ENCODE data around the gene NSG2. TPM values are rescaled to one million over a fixed set of nuclear protein-coding genes. Genes with fewer than 3 reads are reported as not detected.

NSG2 gene
- total and polyA plus RNA-seq, 2 of the 4 experiments (the other 2 are of a cell fraction): not detected

DNA sequence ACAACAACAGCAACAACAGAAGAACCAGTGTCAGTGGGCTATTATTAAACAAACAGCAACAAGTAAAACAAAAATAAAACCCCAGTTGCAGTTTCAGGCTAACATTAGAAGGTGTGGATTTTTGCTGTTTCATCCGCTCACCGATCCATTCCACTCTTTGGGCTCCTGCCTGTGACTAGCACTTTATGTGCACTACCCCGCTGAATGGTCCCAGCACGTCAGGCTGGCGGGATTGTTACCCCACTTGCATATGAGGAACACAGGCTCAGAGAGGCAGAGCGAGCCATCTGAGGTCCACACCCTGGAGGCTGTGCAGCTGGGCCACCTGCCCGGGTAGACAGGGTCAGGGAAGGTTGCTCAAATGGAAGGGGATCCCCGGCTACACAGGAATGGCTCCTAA lies 26.0 kb downstream of the NSG2 start:
- H3K9me3 ChIP-seq (ENCODE audit: control insufficient read depth, insufficient read depth, low read length): peaks cover 2% of the 10 kb centered on the region; the same call in 1 of the 2 replicates
- H2AFZ ChIP-seq (replicated peaks; ENCODE audit: low read length, poor library complexity): no peak overlapping the region
- no peak overlapping the region for H4K91ac ChIP-seq (ENCODE audit: insufficient read depth, low read depth, low read length)
- no peaks in the 10 kb centered on the region for H3K36me3 ChIP-seq (ENCODE audit: control insufficient read depth, insufficient read depth, low read length)
- H2BK20ac ChIP-seq (ENCODE audit: low read depth, low read length): no peak overlapping the region
- no peak overlapping the region for H3K9ac ChIP-seq (ENCODE audit: low read depth, low read length)
- H3K9me1 ChIP-seq (ENCODE audit: insufficient read depth, low read length): no peaks in the 10 kb centered on the region
- TF ChIP-seq, protein P1, sequence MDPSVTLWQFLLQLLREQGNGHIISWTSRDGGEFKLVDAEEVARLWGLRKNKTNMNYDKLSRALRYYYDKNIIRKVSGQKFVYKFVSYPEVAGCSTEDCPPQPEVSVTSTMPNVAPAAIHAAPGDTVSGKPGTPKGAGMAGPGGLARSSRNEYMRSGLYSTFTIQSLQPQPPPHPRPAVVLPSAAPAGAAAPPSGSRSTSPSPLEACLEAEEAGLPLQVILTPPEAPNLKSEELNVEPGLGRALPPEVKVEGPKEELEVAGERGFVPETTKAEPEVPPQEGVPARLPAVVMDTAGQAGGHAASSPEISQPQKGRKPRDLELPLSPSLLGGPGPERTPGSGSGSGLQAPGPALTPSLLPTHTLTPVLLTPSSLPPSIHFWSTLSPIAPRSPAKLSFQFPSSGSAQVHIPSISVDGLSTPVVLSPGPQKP (IDR thresholded peaks at IDR 0.05; ENCODE audit: borderline replicate concordance, low read depth, low read length): no peak
- TF ChIP-seq RFX5 (IDR thresholded peaks at IDR 0.05; ENCODE audit: low read depth, low read length) (no peak), NFE2L2 (IDR thresholded peaks at IDR 0.05; ENCODE audit: low read depth, low read length) (no peak), CHD1 (IDR thresholded peaks at IDR 0.05; ENCODE audit: low read depth, low read length) (no peak), CEBPB (IDR thresholded peaks at IDR 0.05; ENCODE audit: low read depth, low read length) (no peak), FOS (IDR thresholded peaks at IDR 0.05; ENCODE audit: low read depth, low read length) (no peak), BHLHE40 (IDR thresholded peaks at IDR 0.05; ENCODE audit: low read depth, low read length) (no peak), MXI1 (IDR thresholded peaks at IDR 0.05; ENCODE audit: borderline replicate concordance, low read depth, low read length) (no peak), RCOR1 (IDR thresholded peaks at IDR 0.05; ENCODE audit: insufficient replicate concordance, low read length) (no peak), POLR2A (IDR thresholded peaks at IDR 0.05; ENCODE audit: low read depth, low read length) (no peak), RAD21 (IDR thresholded peaks at IDR 0.05; ENCODE audit: low read length) (no peak)
- TF ChIP-seq, protein P2, sequence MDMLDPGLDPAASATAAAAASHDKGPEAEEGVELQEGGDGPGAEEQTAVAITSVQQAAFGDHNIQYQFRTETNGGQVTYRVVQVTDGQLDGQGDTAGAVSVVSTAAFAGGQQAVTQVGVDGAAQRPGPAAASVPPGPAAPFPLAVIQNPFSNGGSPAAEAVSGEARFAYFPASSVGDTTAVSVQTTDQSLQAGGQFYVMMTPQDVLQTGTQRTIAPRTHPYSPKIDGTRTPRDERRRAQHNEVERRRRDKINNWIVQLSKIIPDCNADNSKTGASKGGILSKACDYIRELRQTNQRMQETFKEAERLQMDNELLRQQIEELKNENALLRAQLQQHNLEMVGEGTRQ (IDR thresholded peaks at IDR 0.05; ENCODE audit: low read depth, low read length): no peak
- intact Hi-C loops (cut with micrococcal nuclease): no loop called here
- DNase-seq (no peak), ATAC-seq (ENCODE audit: low read depth) (no peak)
- no peak overlapping the region for H4K8ac ChIP-seq (ENCODE audit: low read depth in 2 of 2, low read length in 2 of 2)
- no peak overlapping the region for H2AK5ac ChIP-seq (ENCODE audit: low read depth, low read length)
- BruUV-seq (replicated peaks): no TSS peak
- no peaks in the 10 kb centered on the region for H3K27me3 ChIP-seq (ENCODE audit: control insufficient read depth, insufficient read depth, low read length)
- no peak overlapping the region for H2BK5ac ChIP-seq (ENCODE audit: low read depth, low read length, poor library complexity, severe bottlenecking)
- no peak overlapping the region for H3K18ac ChIP-seq (ENCODE audit: low read depth, low read length)
- CTCF ChIA-PET: no interaction called here
- POLR2A ChIA-PET (ENCODE audit: unreplicated experiment): no interaction called here
- H2AK9ac ChIP-seq (replicated peaks; ENCODE audit: low read depth, low read length, poor library complexity): no peak overlapping the region
- no peaks in the 10 kb centered on the region for H3K4me1 ChIP-seq (ENCODE audit: control insufficient read depth, insufficient read depth, low read length)
- dilution Hi-C loops (cut with HindIII; ENCODE audit: low sequenced_read_pairs, unreplicated experiment): no loop called here
- H3K4me2 ChIP-seq (ENCODE audit: low read depth, low read length): no peak overlapping the region
- no peaks in the 10 kb centered on the region for H3K79me1 ChIP-seq (ENCODE audit: low read depth in 1 of 2, low read length in 2 of 2)
- no peak overlapping the region for H2BK120ac ChIP-seq (ENCODE audit: low read depth, low read length)
- H4K20me1 ChIP-seq (ENCODE audit: insufficient read depth, low read length): no peaks in the 10 kb centered on the region
- H2BK15ac ChIP-seq (ENCODE audit: low read depth, low read length): no peak overlapping the region
- no peak overlapping the region for H3K56ac ChIP-seq (ENCODE audit: extremely low read depth, insufficient read depth, low read length)
- WGBS, 2 experiments (ENCODE audit: extremely low coverage in 2 of 2, insufficient read length in 1 of 2): 80% methylated on average over 1 of the region's 8 CpGs; no CpG with 5 or more reads in 1 of the 2 experiments
- H3K14ac ChIP-seq (replicated peaks; ENCODE audit: low read depth, low read length): no peak overlapping the region
- no peak overlapping the region for H3K4ac ChIP-seq (ENCODE audit: low read depth, low read length)
- H3K27ac ChIP-seq (ENCODE audit: insufficient read depth, low read length): no peak overlapping the region
- in situ Hi-C loops (cut with MboI; ENCODE audit: low sequenced_read_pairs): no loop called here
- H4K5ac ChIP-seq (ENCODE audit: low read depth, low read length): no peak overlapping the region
- no peak overlapping the region for H3K4me3 ChIP-seq (ENCODE audit: insufficient read depth, low read depth, low read length)
- no peak overlapping the region for H3K23ac ChIP-seq (ENCODE audit: low read depth, low read length)
